Amniotic stem cell (primary cell): ENCODE data around the gene HERPUD2.
"Not testable (repeated sequence)": the region's sequence is repeated elsewhere in the genome, so short reads cannot be mapped to it uniquely, and the experiment has no call there.

Experiments
- DNase-seq: peaks from one replicate; lab custom pipeline; 2025; lab: John Stamatoyannopoulos, UW

Gene HERPUD2

GRCh38 chr7:35714407-35714806 lies 19.5 kb upstream of the HERPUD2 start:
- DNase-seq: no peak

GRCh38 chr7:35712563-35713226 lies 17.8 kb upstream of the HERPUD2 start:
- no peak for DNase-seq

GRCh38 chr7:35707422-35707821 lies 12.5 kb upstream of the HERPUD2 start:
- DNase-seq: no peak

- no peak for DNase-seq
These were observed 11.1 kb upstream of the HERPUD2 start for GRCh38 chr7:35705932-35706461.

GRCh38 chr7:35704261-35704660 lies 9.3 kb upstream of the HERPUD2 start:
- no peak for DNase-seq

GRCh38 chr7:35702541-35702940 lies 7.6 kb upstream of the HERPUD2 start:
- no peak for DNase-seq

GRCh38 chr7:35701287-35701900 lies 6.5 kb upstream of the HERPUD2 start:
- DNase-seq: no peak

GRCh38 chr7:35700865-35701264 lies 5.9 kb upstream of the HERPUD2 start:
- no peak for DNase-seq

- DNase-seq: no peak
These were observed 5.4 kb upstream of the HERPUD2 start for GRCh38 chr7:35700333-35700732.

- no peak for DNase-seq
These were observed 4.9 kb upstream of the HERPUD2 start for GRCh38 chr7:35699796-35700305.

- DNase-seq: not testable (repeated sequence)
These were observed 3.4 kb upstream of the HERPUD2 start for GRCh38 chr7:35698382-35698781.

- DNase-seq: peak; percentile 30
These were observed 2.7 kb upstream of the HERPUD2 start for GRCh38 chr7:35697414-35698175.

GRCh38 chr7:35695987-35696386 lies 1.1 kb upstream of the HERPUD2 start:
- DNase-seq: no peak

GRCh38 chr7:35695473-35695850 lies 527 bp upstream of the HERPUD2 start:
- no peak for DNase-seq

- no peak for DNase-seq
These were observed 663 bp downstream of the HERPUD2 start for GRCh38 chr7:35694161-35694783.

GRCh38 chr7:35691827-35692307 lies 3.1 kb downstream of the HERPUD2 start:
- DNase-seq: no peak

- no peak for DNase-seq
These were observed 3.6 kb downstream of the HERPUD2 start for GRCh38 chr7:35691366-35691765.

- not testable (repeated sequence) for DNase-seq
These were observed 4.3 kb downstream of the HERPUD2 start for GRCh38 chr7:35690614-35691013.

- DNase-seq: no peak
These were observed 9.2 kb downstream of the HERPUD2 start for GRCh38 chr7:35685781-35686180.

- DNase-seq: no peak
These were observed 13.5 kb downstream of the HERPUD2 start for GRCh38 chr7:35681231-35682029.

GRCh38 chr7:35680403-35681013 lies 14.4 kb downstream of the HERPUD2 start:
- DNase-seq: no peak
